SK-N-SH (cell line): Measurements from ENCODE around the gene ANKRD31. TPM values are rescaled to one million over a fixed set of nuclear protein-coding genes. Genes with fewer than 3 reads are reported as not detected.

Source experiments
- CTCF ChIA-PET: fragments of 300-600, 350-600 bp; formaldehyde crosslinking; extraction: SDS; loops from one replicate; lab custom pipeline; 2021; lab: Yijun Ruan, JAX
- POLR2A ChIA-PET: fragments of 350-600 bp; sonication (Branson Sonifier 250); formaldehyde crosslinking; extraction: SDS; loops from one replicate; lab custom pipeline; 2020; ENCODE audit warnings: antibody characterized with exemption, inconsistent platforms; lab: Yijun Ruan, JAX
- DNase-seq: peaks from one replicate; pipeline ENCODE4 v3.0.0; 2012
- H2AFZ ChIP-seq: fragments of 200-600 bp; sonication (generic); 2 replicates; pipeline ENCODE4 v1.8.1; 2016; ENCODE audit warnings: antibody characterized with exemption, mild to moderate bottlenecking, low read depth
- H3F3A ChIP-seq: fragments of 200-600 bp; sonication (generic); replicated peaks from 2 replicates; pipeline ENCODE3; 2016; ENCODE audit warnings: antibody characterized with exemption, mild to moderate bottlenecking; ENCODE audit not compliant: insufficient read depth
- H3K27ac ChIP-seq, 2 experiments: fragments of 200-500 bp in 1 of 2; fragments of 200-600 bp in 1 of 2; sonication (Bioruptor generic) in 1 of 2; sonication (generic), shearing (Covaris generic) in 1 of 2; 2 replicates each; pipeline versions ENCODE4 v1.5.1 to v1.6.1; 2014 to 2016; ENCODE audit warnings: low read depth in 2 of 2, inconsistent platforms in 1 of 2, low read length in 1 of 2, mild to moderate bottlenecking in 1 of 2, mixed read lengths in 1 of 2
- H3K27me3 ChIP-seq: fragments of 200-600 bp; sonication (generic), shearing (Covaris generic); 2 replicates; pipeline ENCODE4 v1.6.1; 2016; ENCODE audit warnings: mixed run types; ENCODE audit not compliant: insufficient read depth
- H3K36me3 ChIP-seq, 2 experiments: fragments of 200-500 bp in 1 of 2; fragments of 200-600 bp in 1 of 2; sonication (Bioruptor generic) in 1 of 2; sonication (generic) in 1 of 2; replicated peaks in 1 of 2; 2 replicates each; pipeline versions ENCODE3 to v1.5.1; 2014 to 2016; ENCODE audit warnings: low read length in 1 of 2, mild to moderate bottlenecking in 1 of 2; ENCODE audit not compliant: insufficient read depth in 2 of 2, control insufficient read depth in 1 of 2
- H3K4me1 ChIP-seq, 2 experiments: fragments of 200-500 bp in 1 of 2; fragments of 200-600 bp in 1 of 2; sonication (Bioruptor generic) in 1 of 2; sonication (generic), shearing (Covaris generic) in 1 of 2; 2 replicates each; pipeline versions ENCODE4 v1.5.1 to v1.6.1; 2014 to 2016; ENCODE audit warnings: low read depth in 1 of 2, low read length in 1 of 2, mixed run types in 1 of 2; ENCODE audit not compliant: insufficient read depth in 2 of 2, control insufficient read depth in 1 of 2
- H3K4me2 ChIP-seq: fragments of 200-600 bp; sonication (generic), shearing (Covaris generic); 2 replicates; pipeline ENCODE4 v1.6.1; 2017; ENCODE audit warnings: mixed run types
- H3K4me3 ChIP-seq, 2 experiments: fragments of 200-500 bp in 1 of 2; fragments of 200-600 bp in 1 of 2; sonication (Bioruptor generic) in 1 of 2; sonication (generic), shearing (Covaris generic) in 1 of 2; 2 replicates each; pipeline versions ENCODE4 v1.5.1 to v1.8.1; 2014 to 2016; ENCODE audit warnings: low read depth in 2 of 2, inconsistent platforms in 1 of 2, low read length in 1 of 2, mild to moderate bottlenecking in 1 of 2, mixed read lengths in 1 of 2, moderate library complexity in 1 of 2
- H3K79me2 ChIP-seq: fragments of 200-600 bp; sonication (generic); 2 replicates; pipeline ENCODE4 v1.8.1; 2017; ENCODE audit warnings: mild to moderate bottlenecking; ENCODE audit not compliant: insufficient read depth
- H3K9ac ChIP-seq: fragments of 200-600 bp; sonication (generic); 2 replicates; pipeline ENCODE4 v1.6.1; 2017; ENCODE audit warnings: mixed run types
- H3K9me2 ChIP-seq: fragments of 200-600 bp; sonication (generic); 2 replicates; pipeline ENCODE4 v1.6.1; 2017; ENCODE audit warnings: mixed run types
- H3K9me3 ChIP-seq: fragments of 200-600 bp; sonication (generic); 2 replicates; pipeline ENCODE4 v1.6.1; 2017; ENCODE audit warnings: mixed run types, mild to moderate bottlenecking, moderate library complexity
- H4K20me1 ChIP-seq: fragments of 200-600 bp; sonication (generic); 2 replicates; pipeline ENCODE4 v1.6.1; 2017; ENCODE audit warnings: mild to moderate bottlenecking, mixed run types; ENCODE audit not compliant: insufficient read depth
- CHD2 ChIP-seq: fragments of 150-350 bp; IDR thresholded peaks from 2 replicates; pipeline ENCODE4 v1.6.1; 2018; ENCODE audit warnings: low read length; ENCODE audit not compliant: partially characterized antibody
- ELF1 ChIP-seq: IDR thresholded peaks from 2 replicates; pipeline ENCODE4 v1.4.0; 2012
- IRF3 ChIP-seq: fragments of 150-350 bp; IDR thresholded peaks from 2 replicates; pipeline ENCODE4 v1.6.1; 2016; ENCODE audit warnings: mild to moderate bottlenecking, low read depth, low read length
- JUND ChIP-seq: IDR thresholded peaks from 2 replicates; pipeline ENCODE4 v1.4.0; 2012
- MXI1 ChIP-seq: IDR thresholded peaks from 2 replicates; pipeline ENCODE4 v1.6.1; 2012; ENCODE audit warnings: mild to moderate bottlenecking, low read depth, low read length, improper control_type of control experiment
- NFIC ChIP-seq: IDR thresholded peaks from 2 replicates; pipeline ENCODE4 v1.4.0; 2012; ENCODE audit warnings: borderline replicate concordance
- PBX3 ChIP-seq: IDR thresholded peaks from 2 replicates; pipeline ENCODE4; 2012
- POLR2AphosphoS5 ChIP-seq: IDR thresholded peaks from 2 replicates; pipeline ENCODE4 v1.6.1; 2012; ENCODE audit warnings: low read depth, low read length
- RAD21 ChIP-seq: IDR thresholded peaks from 2 replicates; pipeline ENCODE4 v1.6.1; 2012; ENCODE audit warnings: mild to moderate bottlenecking, low read length
- REST ChIP-seq: IDR thresholded peaks from 2 replicates; pipeline ENCODE4 v1.6.1; 2012; ENCODE audit warnings: mild to moderate bottlenecking, low read depth, low read length, moderate library complexity
- SMC3 ChIP-seq: IDR thresholded peaks from 2 replicates; pipeline ENCODE4 v1.6.1; 2012; ENCODE audit warnings: low read depth, low read length, improper control_type of control experiment
- USF2 ChIP-seq: fragments of 150-350 bp; IDR thresholded peaks from 2 replicates; pipeline ENCODE4 v1.6.1; 2017; ENCODE audit warnings: antibody characterized with exemption, low read length, low read depth, borderline replicate concordance
- YY1 ChIP-seq: IDR thresholded peaks from 2 replicates; pipeline ENCODE4 v1.4.0; 2012; ENCODE audit warnings: low read depth, mild to moderate bottlenecking
- WGBS: methylation state at CpG from one replicate; pipeline ENCODE4 v1.1.6; 2017; ENCODE audit warnings: low lambda C conversion rate; 5-methylcytosine and 5-hydroxymethylcytosine counted together
- polyA plus RNA-seq, 3 experiments: library from polyadenylated mRNA; depleted of rRNA; stranded (reverse); fragments of >200 nt; gene quantifications; 2 replicates each; pipeline ENCODE4 v1.2.3, GENCODE V29; 2012

The ANKRD31 gene
- polyA plus RNA-seq, 1 of the 3 experiments (the other 2 are of a cell fraction): 0.05 TPM

GRCh38 chr5:75053054-75053303 lies 183.7 kb downstream of the ANKRD31 start (continued):
- no peak for TF ChIP-seq REST
- TF ChIP-seq JUND: no peak
- TF ChIP-seq PBX3: no peak
- no peak for TF ChIP-seq NFIC
- no peak for TF ChIP-seq YY1
- no peak for TF ChIP-seq IRF3
- no peak for TF ChIP-seq CHD2
- no peak for TF ChIP-seq ELF1

GRCh38 chr5:75052192-75053053 lies 184.3 kb downstream of the ANKRD31 start, which contains the start of gene GCNT4:
GCNT4 (minus strand) TSS chr5:75052558; CDS start chr5:75030037, 22,521 bp downstream.
- H3K4me2 ChIP-seq: peak within 1 kb of the TSS; percentile 90
- 12% methylated on average over 29 of the region's 74 CpGs for WGBS
- H3K4me1 ChIP-seq: peaks cover 0 to 5% of the 10 kb centered on the region in 2 experiments; a peak in 1 of 4 replicates
- peak within 1 kb of the TSS; percentile 55; the same call in 1 of the 2 replicates for H3K9ac ChIP-seq
- H3K36me3 ChIP-seq: no peaks in the 10 kb centered on the region
- no peaks in the 10 kb centered on the region for H4K20me1 ChIP-seq
- H3K27ac ChIP-seq: peak within 1 kb of the TSS in 1 of 2 experiments; percentile 42; a peak in 2 of 4 replicates
- no peaks in the 10 kb centered on the region for H3K27me3 ChIP-seq
- no peak for TF ChIP-seq RAD21
- no peak for TF ChIP-seq YY1
- no peak for TF ChIP-seq CHD2
- TF ChIP-seq MXI1: no peak
- TF ChIP-seq USF2: no peak
- TF ChIP-seq JUND: no peak
- TF ChIP-seq SMC3: no peak
- no peak for TF ChIP-seq POLR2AphosphoS5
- ChIA-PET POLR2A (no interaction called here), CTCF (interaction anchor here (0.9 to 1.3 kb wide), 3 partner anchors 19 to 213 kb away, joined by 3 to 4 read pairs (median 3); partner anchors contain the start of gene ANKRD31)
- H3K4me3 ChIP-seq: peak within 1 kb of the TSS; percentile 69 to 73
- H3K9me3 ChIP-seq: no peaks in the 10 kb centered on the region
- H2AFZ ChIP-seq: peak within 1 kb of the TSS; percentile 95
- peak; percentile 76 for DNase-seq
- H3K9me2 ChIP-seq: no peaks in the 10 kb centered on the region
- no peaks in the 10 kb centered on the region for H3K79me2 ChIP-seq
- H3F3A ChIP-seq: peaks cover 11% of the 10 kb centered on the region
